Left lung (tissue), 10 donors: Measurements from ENCODE around the gene TSR2. TPM values are rescaled to one million over a fixed set of nuclear protein-coding genes. Genes with fewer than 3 reads are reported as not detected.

ENCODE experiments used
- ATAC-seq: fragments of 200-7000 bp; cut with Tn5 transposase; one replicate; pipeline ENCODE4 v1.9.1; 2020; ENCODE audit warnings: moderate library complexity
- DNase-seq, 4 donors: peaks; one replicate each; pipeline ENCODE4 v3.0.0-alpha.2; 2013 to 2020
- H3K27ac ChIP-seq, 2 donors: fragments of 200-600 bp; sonication (generic) in 1 of 2; one replicate each; pipeline versions ENCODE4 v1.5.0 to v1.8.0; 2020 to 2021
- H3K27me3 ChIP-seq, 2 donors: fragments of 200-600 bp; sonication (generic) in 1 of 2; one replicate each; pipeline versions ENCODE4 v1.5.0 to v1.8.0; 2020 to 2021
- H3K36me3 ChIP-seq, 2 donors: fragments of 200-600 bp; sonication (generic) in 1 of 2; one replicate each; pipeline versions ENCODE4 v1.5.0 to v1.8.0; 2020 to 2021
- H3K4me1 ChIP-seq, 2 donors: fragments of 200-600 bp; one replicate each; pipeline ENCODE4 v1.8.0; 2021
- H3K4me3 ChIP-seq, 2 donors: fragments of 200-600 bp; sonication (generic) in 1 of 2; one replicate each; pipeline versions ENCODE4 v1.5.0 to v1.8.0; 2020 to 2021; ENCODE audit warnings: mild to moderate bottlenecking in 1 of 2
- H3K9me3 ChIP-seq, 2 donors: fragments of 200-600 bp; sonication (generic) in 1 of 2; one replicate each; pipeline versions ENCODE4 v1.5.0 to v1.8.0; 2020 to 2021
- CTCF ChIP-seq, 2 donors: fragments of 200-600 bp; sonication (generic) in 1 of 2; IDR thresholded peaks; one replicate each; pipeline versions ENCODE4 v1.5.0 to v1.8.0; 2021; ENCODE audit warnings: antibody characterized with exemption in 2 of 2
- intact Hi-C, 2 donors: fragments of 100-400 bp; cut with DNase I; formaldehyde crosslinking; loops; one replicate each; pipeline versions ENCODE4 v1.11.2 to v1.14.2; 2022
- polyA plus RNA-seq, 6 donors: library from polyadenylated mRNA; unstranded; fragments of 120-200 nt; gene quantifications; one replicate each; pipeline ENCODE4 v1.2.1, GENCODE V29; 2013; ENCODE audit not compliant: insufficient read length in 6 of 6
- total RNA-seq, 2 donors: library from RNA; stranded (reverse); fragmentation: NEBNext Ultra II Directional; extraction: Animal tissue kit (Norgen Biotek cat#: 25700); gene quantifications; one replicate each; pipeline ENCODE4 v1.2.1, GENCODE V29; 2021
- donor health status: DM: no; HTN: yes; CAD: no.
- donor health status: DM: no; HTN: no; CAD: no.

TSR2 gene
- total and polyA plus RNA-seq, 8 donors, result 29.0 to 47.2 (median 42.9) TPM

DNA sequence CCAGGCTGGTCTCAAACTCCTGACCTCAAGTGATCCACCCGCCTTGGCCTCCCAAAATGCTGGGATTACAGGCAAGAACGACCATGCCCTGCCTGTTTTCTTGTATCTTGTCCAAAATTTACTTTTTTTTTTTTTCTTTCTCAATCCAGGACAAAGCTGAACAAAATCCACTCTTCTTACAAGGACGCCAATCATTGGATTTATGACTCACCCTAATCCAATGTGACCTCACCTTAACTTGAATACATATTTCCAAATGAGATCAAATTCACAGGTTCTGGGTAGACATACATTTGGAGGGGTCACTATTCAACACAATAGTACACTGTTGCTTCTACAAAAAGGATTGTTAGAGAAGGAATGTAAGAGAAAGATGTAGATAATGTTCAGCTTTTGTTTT, 18.0 kb upstream of the TSR2 start:
- no peak for TF ChIP-seq CTCF (IDR thresholded peaks at IDR 0.05)
- Histone ChIP-seq H3K4me3 (no peak overlapping the region), H3K27ac (no peak overlapping the region), H3K27me3 (no peaks in the 10 kb centered on the region), H3K36me3 (no peaks in the 10 kb centered on the region), H3K9me3 (no peaks in the 10 kb centered on the region), H3K4me1 (no peaks in the 10 kb centered on the region)
- no peak for ATAC-seq
- intact Hi-C loops, result no loop called here
- DNase-seq, result no peak

DNA sequence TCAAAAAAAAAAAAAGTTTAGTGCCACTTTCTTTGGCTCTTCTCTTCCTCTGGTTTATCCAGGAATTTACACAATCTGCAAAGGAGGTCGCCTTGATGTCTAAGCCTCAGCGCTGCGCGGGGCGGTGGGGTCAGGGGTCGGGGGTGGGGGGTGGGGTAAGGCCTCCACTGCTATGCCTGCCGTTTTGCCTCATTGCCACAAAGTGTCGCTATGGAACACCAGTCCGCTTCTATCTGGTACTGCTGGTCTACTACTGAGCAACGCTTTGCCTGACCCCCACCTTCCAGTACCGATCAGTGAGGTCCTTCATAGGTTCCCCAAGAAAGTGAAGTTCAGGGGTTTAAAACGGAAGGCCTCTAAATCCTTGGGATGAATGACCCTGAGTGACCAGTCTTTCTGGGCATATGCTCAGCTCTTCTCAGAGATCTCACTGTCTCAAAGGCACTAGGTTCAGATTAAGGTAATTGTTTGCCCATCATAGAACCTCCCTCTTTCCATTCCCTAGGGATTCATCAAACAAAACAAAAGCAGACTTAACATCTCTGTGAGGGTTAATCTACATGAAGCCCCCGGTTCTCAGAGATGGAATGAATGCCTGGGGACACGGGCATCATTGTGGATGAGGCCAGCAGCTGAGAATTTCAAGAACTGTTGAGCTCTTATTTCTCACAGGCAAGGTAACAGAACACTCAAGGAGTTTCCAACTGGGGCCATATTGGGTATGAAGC, 16.9 kb upstream of the TSR2 start:
- Histone ChIP-seq H3K4me3 (no peak overlapping the region), H3K27me3 (no peaks in the 10 kb centered on the region), H3K36me3 (no peaks in the 10 kb centered on the region), H3K9me3 (no peaks in the 10 kb centered on the region), H3K27ac (no peak overlapping the region), H3K4me1 (no peaks in the 10 kb centered on the region)
- intact Hi-C loops, result no loop called here
- no peak for DNase-seq
- no peak for ATAC-seq
- no peak for TF ChIP-seq CTCF (IDR thresholded peaks at IDR 0.05)

DNA sequence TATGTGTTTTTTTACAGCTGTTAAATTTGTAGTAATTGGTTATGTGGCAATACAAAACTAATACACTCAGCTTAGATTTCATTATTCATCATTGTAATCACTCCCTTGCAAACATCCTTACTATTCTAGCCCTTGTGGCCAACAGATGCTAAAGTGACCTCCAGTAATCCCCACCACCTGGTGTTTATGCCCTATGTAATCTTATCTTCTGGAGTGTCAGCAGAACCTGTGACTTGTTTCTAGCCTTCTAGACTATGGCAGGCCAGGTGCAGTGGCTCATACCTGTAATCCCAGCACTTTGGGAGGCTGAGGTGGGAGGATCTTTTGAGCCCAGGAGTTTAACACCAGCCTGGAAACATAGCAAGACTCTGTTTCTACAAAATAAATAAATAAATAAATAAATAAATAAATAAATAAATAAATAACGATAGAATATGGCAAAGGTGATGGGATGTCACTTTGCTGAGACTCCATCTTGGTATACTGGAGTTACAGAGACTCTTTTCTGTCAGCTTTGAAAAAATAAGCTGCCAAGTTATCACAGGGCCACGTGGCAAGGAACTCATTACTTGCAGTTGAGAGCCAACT, 12.3 kb upstream of the TSR2 start:
- no peaks in the 10 kb centered on the region for H3K27me3 ChIP-seq
- intact Hi-C loops, result no loop called here
- H3K27ac ChIP-seq, result no peak overlapping the region
- no peaks in the 10 kb centered on the region for H3K9me3 ChIP-seq
- H3K4me3 ChIP-seq, result no peak overlapping the region
- DNase-seq (no peak), ATAC-seq (no peak)
- H3K36me3 ChIP-seq, result no peaks in the 10 kb centered on the region
- TF ChIP-seq CTCF (IDR thresholded peaks at IDR 0.05), result no peak
- H3K4me1 ChIP-seq, result no peaks in the 10 kb centered on the region

DNA sequence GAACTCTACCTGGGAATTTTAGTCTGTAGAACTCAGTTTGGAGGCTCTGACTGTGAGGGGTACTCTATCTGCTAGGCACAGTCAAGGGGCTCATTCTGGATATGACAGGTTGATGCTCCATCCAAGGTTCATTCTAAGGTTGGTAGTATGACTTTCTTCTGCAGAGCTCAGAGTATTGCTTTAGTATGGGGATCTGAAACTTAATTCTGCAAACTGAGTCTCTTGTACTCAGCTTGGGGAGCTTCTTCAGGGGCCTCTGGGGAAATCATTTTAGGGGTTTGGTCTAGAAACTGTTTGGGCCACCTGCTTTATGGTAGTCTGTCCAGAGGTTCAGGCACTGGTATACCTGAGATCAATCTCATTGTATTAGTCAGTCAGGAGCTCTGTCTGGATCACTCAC, 9.7 kb upstream of the TSR2 start:
- no peak overlapping the region for H3K27ac ChIP-seq
- intact Hi-C loops, result no loop called here

More for the DNA sequence above, 9.7 kb upstream of the TSR2 start:
- H3K4me1 ChIP-seq, result no peaks in the 10 kb centered on the region
- no peak overlapping the region for H3K4me3 ChIP-seq
- ATAC-seq (no peak), DNase-seq (no peak)
- H3K36me3 ChIP-seq, result no peaks in the 10 kb centered on the region
- H3K9me3 ChIP-seq, result no peaks in the 10 kb centered on the region
- H3K27me3 ChIP-seq, result no peaks in the 10 kb centered on the region
- TF ChIP-seq CTCF (IDR thresholded peaks at IDR 0.05), result no peak
